Upper lobe of right lung (tissue), 1 donor: ENCODE results near the gene MOV10L1. TPM values are rescaled to one million over a fixed set of nuclear protein-coding genes. Genes with fewer than 3 reads are reported as not detected.

ENCODE experiments used
- ATAC-seq: fragments of 200-7000 bp; cut with Tn5 transposase; one replicate; pipeline ENCODE4 v1.9.1; 2020; ENCODE audit warnings: mild to moderate bottlenecking, moderate library complexity
- DNase-seq: peaks from one replicate; pipeline ENCODE4 v3.0.0-alpha.2; 2020
- H3K27ac ChIP-seq: fragments of 200-600 bp; one replicate; pipeline ENCODE4 v1.8.0; 2022
- H3K27me3 ChIP-seq: fragments of 200-600 bp; one replicate; pipeline ENCODE4 v1.8.0; 2022; ENCODE audit warnings: mild to moderate bottlenecking
- H3K36me3 ChIP-seq: fragments of 200-600 bp; one replicate; pipeline ENCODE4 v1.8.0; 2022
- H3K4me1 ChIP-seq: fragments of 200-600 bp; one replicate; pipeline ENCODE4 v1.8.0; 2022
- H3K4me3 ChIP-seq: fragments of 200-600 bp; one replicate; pipeline ENCODE4 v1.8.0; 2022; ENCODE audit warnings: mild to moderate bottlenecking
- H3K9me3 ChIP-seq: fragments of 200-600 bp; one replicate; pipeline ENCODE4 v1.8.0; 2022
- intact Hi-C: fragments of 100-400 bp; cut with DNase I; formaldehyde crosslinking; loops from one replicate; pipeline ENCODE4 v1.11.0; 2022
- total RNA-seq: library from RNA; stranded (reverse); fragmentation: NEBNext Ultra II Directional; extraction: Animal tissue kit (Norgen Biotek cat#: 25700); gene quantifications from one replicate; pipeline ENCODE4 v1.2.1, GENCODE V29; 2021
- TF ChIP-seq, protein P1 (sequence below): fragments of 200-600 bp; IDR thresholded peaks from one replicate; pipeline ENCODE4 v1.8.0; 2022; ENCODE audit warnings: antibody characterized with exemption
- donor health status: DM: no; HTN: yes; CAD: no; lungs with severe emphysema.

MOV10L1 gene
- total RNA-seq, 1 donor from 2014 or later = 1.2 TPM

DNA sequence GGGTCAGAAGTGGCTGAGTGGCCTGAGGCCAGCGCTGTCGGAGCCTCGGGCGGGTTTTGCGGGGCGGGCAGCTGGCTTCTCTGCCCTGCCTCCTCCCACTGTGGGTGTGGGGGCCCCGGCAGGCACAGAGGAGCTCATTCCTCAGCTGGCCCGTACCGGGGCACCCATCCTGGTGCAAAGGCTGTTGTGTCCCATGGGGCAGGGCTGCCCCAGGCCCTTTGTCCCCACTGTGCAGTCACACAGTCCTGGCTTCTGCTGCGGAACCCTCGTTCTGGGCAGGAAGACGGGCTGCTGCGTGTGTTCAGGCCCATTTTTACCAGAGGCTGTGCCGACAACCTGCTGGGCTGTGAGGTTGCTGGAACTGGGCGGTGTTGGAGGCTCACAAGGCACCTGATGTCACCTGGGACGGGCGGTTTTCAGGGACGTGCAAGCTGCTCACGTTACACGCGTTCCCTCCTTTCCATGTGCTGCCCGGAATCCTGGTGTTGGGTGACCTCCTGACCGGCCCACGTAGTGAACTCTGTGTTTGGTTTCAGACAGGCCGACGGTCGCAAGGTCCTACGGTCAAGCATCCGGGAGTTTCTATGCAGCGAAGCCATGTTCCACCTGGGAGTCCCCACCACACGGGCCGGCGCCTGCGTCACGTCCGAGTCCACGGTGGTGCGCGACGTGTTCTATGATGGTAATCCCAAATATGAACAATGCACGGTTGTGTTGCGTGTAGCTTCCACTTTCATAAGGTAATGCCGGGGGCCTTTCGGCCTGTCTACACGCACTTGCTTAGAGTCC, 116.2 kb downstream of the MOV10L1 start:
- DNase-seq = no peak
- TF ChIP-seq, protein P1, sequence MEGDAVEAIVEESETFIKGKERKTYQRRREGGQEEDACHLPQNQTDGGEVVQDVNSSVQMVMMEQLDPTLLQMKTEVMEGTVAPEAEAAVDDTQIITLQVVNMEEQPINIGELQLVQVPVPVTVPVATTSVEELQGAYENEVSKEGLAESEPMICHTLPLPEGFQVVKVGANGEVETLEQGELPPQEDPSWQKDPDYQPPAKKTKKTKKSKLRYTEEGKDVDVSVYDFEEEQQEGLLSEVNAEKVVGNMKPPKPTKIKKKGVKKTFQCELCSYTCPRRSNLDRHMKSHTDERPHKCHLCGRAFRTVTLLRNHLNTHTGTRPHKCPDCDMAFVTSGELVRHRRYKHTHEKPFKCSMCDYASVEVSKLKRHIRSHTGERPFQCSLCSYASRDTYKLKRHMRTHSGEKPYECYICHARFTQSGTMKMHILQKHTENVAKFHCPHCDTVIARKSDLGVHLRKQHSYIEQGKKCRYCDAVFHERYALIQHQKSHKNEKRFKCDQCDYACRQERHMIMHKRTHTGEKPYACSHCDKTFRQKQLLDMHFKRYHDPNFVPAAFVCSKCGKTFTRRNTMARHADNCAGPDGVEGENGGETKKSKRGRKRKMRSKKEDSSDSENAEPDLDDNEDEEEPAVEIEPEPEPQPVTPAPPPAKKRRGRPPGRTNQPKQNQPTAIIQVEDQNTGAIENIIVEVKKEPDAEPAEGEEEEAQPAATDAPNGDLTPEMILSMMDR = no peak
- intact Hi-C loops = no loop called here
- Histone ChIP-seq H3K27ac (no peak overlapping the region), H3K36me3 (peaks cover 42% of the 10 kb centered on the region), H3K4me3 (no peak overlapping the region), H3K9me3 (no peaks in the 10 kb centered on the region), H3K27me3 (no peaks in the 10 kb centered on the region), H3K4me1 (peaks cover 16% of the 10 kb centered on the region)
- ATAC-seq = no peak

- Histone ChIP-seq H3K4me1 (peaks cover 16% of the 10 kb centered on the region), H3K27me3 (no peaks in the 10 kb centered on the region), H3K4me3 (no peak overlapping the region), H3K27ac (no peak overlapping the region), H3K36me3 (peaks cover 48% of the 10 kb centered on the region), H3K9me3 (no peaks in the 10 kb centered on the region)
- peak; percentile 86 for DNase-seq
- ATAC-seq = peak; percentile 77
- intact Hi-C loops = no loop called here
- TF ChIP-seq, protein P1 = peak; percentile 49
These were observed 116.8 kb downstream of the MOV10L1 start for GRCh38 chr22:50206599-50206998.

DNA sequence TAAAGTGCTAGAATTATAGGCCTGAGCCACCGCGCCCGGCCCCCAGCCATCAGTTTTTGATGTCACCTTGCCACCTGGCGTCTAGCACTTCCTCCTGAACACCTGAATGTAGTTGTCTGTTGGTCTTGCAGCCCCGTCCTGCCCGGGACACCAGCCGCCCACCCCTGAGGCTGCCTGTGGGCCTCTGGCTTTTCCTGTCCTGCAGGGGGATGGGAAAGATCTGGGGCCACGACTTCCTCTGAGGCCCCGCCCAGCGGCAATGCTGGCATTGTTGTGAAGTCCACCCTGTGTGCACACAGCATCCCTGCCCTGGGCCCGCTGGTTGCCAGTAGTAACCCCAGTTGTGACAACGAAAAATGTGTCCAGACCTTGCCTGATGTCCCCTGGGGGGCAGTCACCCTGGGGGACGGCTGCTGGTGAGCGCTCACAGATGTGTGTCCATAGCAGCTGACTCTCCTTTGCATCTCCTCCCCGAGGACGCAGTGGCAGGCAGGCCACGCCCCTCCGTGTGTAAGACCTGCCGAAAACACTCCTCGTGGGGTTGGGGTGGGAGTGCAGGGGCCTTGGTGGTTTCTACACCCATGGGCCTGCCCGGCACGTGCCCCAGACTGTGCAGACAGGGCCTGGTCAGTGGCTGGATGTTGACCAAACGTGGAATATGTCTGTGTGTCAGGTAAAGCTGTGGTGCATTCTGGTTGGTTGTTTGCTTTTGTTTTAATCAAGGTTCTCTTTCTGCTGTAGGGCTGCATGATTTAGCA, 117.8 kb downstream of the MOV10L1 start:
- H3K4me1 ChIP-seq = peaks cover 10% of the 10 kb centered on the region
- H3K9me3 ChIP-seq = no peaks in the 10 kb centered on the region
- TF ChIP-seq, protein P1 = no peak
- no peak overlapping the region for H3K4me3 ChIP-seq
- DNase-seq (no peak), ATAC-seq (peak; percentile 3)
- H3K27me3 ChIP-seq = no peaks in the 10 kb centered on the region
- intact Hi-C loops = no loop called here
- H3K27ac ChIP-seq = no peak overlapping the region
- peaks cover 58% of the 10 kb centered on the region for H3K36me3 ChIP-seq

GRCh38 chr22:50208430-50208938, 118.7 kb downstream of the MOV10L1 start:
- ATAC-seq (no peak), DNase-seq (no peak)
- peaks cover 9% of the 10 kb centered on the region for H3K4me1 ChIP-seq
- TF ChIP-seq, protein P1 = no peak
- H3K4me3 ChIP-seq = no peak overlapping the region
- H3K36me3 ChIP-seq = peaks cover 66% of the 10 kb centered on the region
- intact Hi-C loops = no loop called here
- H3K27me3 ChIP-seq = no peaks in the 10 kb centered on the region
- no peaks in the 10 kb centered on the region for H3K9me3 ChIP-seq
- H3K27ac ChIP-seq = no peak overlapping the region

- Histone ChIP-seq H3K27ac (no peak overlapping the region), H3K9me3 (no peaks in the 10 kb centered on the region), H3K4me3 (no peak overlapping the region), H3K36me3 (peaks cover 74% of the 10 kb centered on the region), H3K27me3 (no peaks in the 10 kb centered on the region), H3K4me1 (peaks cover 9% of the 10 kb centered on the region)
- DNase-seq (no peak), ATAC-seq (peak; percentile 1)
- intact Hi-C loops = no loop called here
- TF ChIP-seq, protein P1 = no peak
These were observed 119.4 kb downstream of the MOV10L1 start for GRCh38 chr22:50208939-50209892.
